ENCODE measurements around the gene CSNK1G1.

CSNK1G1 gene

GRCh38 chr15:64256051-64256450 lies 99.9 kb downstream of the CSNK1G1 start:
- Histone ChIP-seq H3F3A (ENCODE audit: insufficient read depth) (no peaks in the 10 kb centered on the region; the same call in 1 of the 2 replicates), H3K27me3 (ENCODE audit: low read length) (no peaks in the 10 kb centered on the region), H2AFZ (ENCODE audit: low read depth, low read length, severe bottlenecking) (no peak overlapping the region), H4K20me1 (ENCODE audit: low read depth, low read length) (no peaks in the 10 kb centered on the region), H3K79me2 (ENCODE audit: insufficient read depth, low read length) (peaks cover 4% of the 10 kb centered on the region), H3K9me3 (ENCODE audit: insufficient read depth, low read length) (no peaks in the 10 kb centered on the region), H3K36me3 (ENCODE audit: low read length) (no peaks in the 10 kb centered on the region), H3K4me2 (ENCODE audit: low read depth, low read length, poor library complexity, severe bottlenecking) (no peak overlapping the region), H3K9ac (ENCODE audit: low read length) (no peak overlapping the region), H3K27ac (ENCODE audit: low read depth, low read length) (no peak overlapping the region), H3K4me3 (ENCODE audit: insufficient read depth, low read length, poor library complexity, severe bottlenecking) (no peak overlapping the region), H3K9me2 (replicated peaks; ENCODE audit: insufficient read depth, low read length) (no peaks in the 10 kb centered on the region)
- TF ChIP-seq CTCF (IDR thresholded peaks at IDR 0.05; ENCODE audit: insufficient read depth, low read length, poor library complexity, severe bottlenecking): no peak
- no peak for TF ChIP-seq EZH2phosphoT487 (conservative IDR thresholded peaks at IDR 0.05; ENCODE audit: low read length)

- H3K79me2 ChIP-seq (ENCODE audit: insufficient read depth, low read length): no peaks in the 10 kb centered on the region; the same call in 1 of the 2 replicates
- no peaks in the 10 kb centered on the region for H3K36me3 ChIP-seq (ENCODE audit: low read length)
Measured at GRCh38 chr15:64251658-64252057, 104.3 kb downstream of the CSNK1G1 start.

GRCh38 chr15:64251121-64251520 lies 104.9 kb downstream of the CSNK1G1 start:
- Histone ChIP-seq H3F3A (ENCODE audit: insufficient read depth) (no peaks in the 10 kb centered on the region; the same call in 1 of the 2 replicates), H3K79me2 (ENCODE audit: insufficient read depth, low read length) (no peaks in the 10 kb centered on the region; the same call in 1 of the 2 replicates), H3K4me2 (ENCODE audit: low read depth, low read length, poor library complexity, severe bottlenecking) (no peak overlapping the region), H3K27me3 (ENCODE audit: low read length) (no peaks in the 10 kb centered on the region), H3K36me3 (ENCODE audit: low read length) (no peaks in the 10 kb centered on the region), H3K9me2 (replicated peaks; ENCODE audit: insufficient read depth, low read length) (no peaks in the 10 kb centered on the region), H2AFZ (ENCODE audit: low read depth, low read length, severe bottlenecking) (no peak overlapping the region), H3K9me3 (ENCODE audit: insufficient read depth, low read length) (no peaks in the 10 kb centered on the region), H3K4me3 (ENCODE audit: insufficient read depth, low read length, poor library complexity, severe bottlenecking) (no peak overlapping the region), H3K27ac (ENCODE audit: low read depth, low read length) (no peak overlapping the region), H3K9ac (ENCODE audit: low read length) (no peak overlapping the region), H4K20me1 (ENCODE audit: low read depth, low read length) (no peaks in the 10 kb centered on the region)
- TF ChIP-seq EZH2phosphoT487 (conservative IDR thresholded peaks at IDR 0.05; ENCODE audit: low read length) (no peak), CTCF (IDR thresholded peaks at IDR 0.05; ENCODE audit: insufficient read depth, low read length, poor library complexity, severe bottlenecking) (no peak)

More at GRCh38 chr15:64251658-64252057, 104.3 kb downstream of the CSNK1G1 start:
- H3K4me2 ChIP-seq (ENCODE audit: low read depth, low read length, poor library complexity, severe bottlenecking): no peak overlapping the region
- H3K27ac ChIP-seq (ENCODE audit: low read depth, low read length): no peak overlapping the region
- no peaks in the 10 kb centered on the region for H3K9me2 ChIP-seq (replicated peaks; ENCODE audit: insufficient read depth, low read length)
- H3F3A ChIP-seq (ENCODE audit: insufficient read depth): no peaks in the 10 kb centered on the region; the same call in 1 of the 2 replicates
- H3K27me3 ChIP-seq (ENCODE audit: low read length): no peaks in the 10 kb centered on the region
- TF ChIP-seq EZH2phosphoT487 (conservative IDR thresholded peaks at IDR 0.05; ENCODE audit: low read length) (no peak), CTCF (IDR thresholded peaks at IDR 0.05; ENCODE audit: insufficient read depth, low read length, poor library complexity, severe bottlenecking) (no peak)
- no peak overlapping the region for H2AFZ ChIP-seq (ENCODE audit: low read depth, low read length, severe bottlenecking)
- H3K4me3 ChIP-seq (ENCODE audit: insufficient read depth, low read length, poor library complexity, severe bottlenecking): no peak overlapping the region
- H3K9me3 ChIP-seq (ENCODE audit: insufficient read depth, low read length): no peaks in the 10 kb centered on the region
- H3K9ac ChIP-seq (ENCODE audit: low read length): no peak overlapping the region
- no peaks in the 10 kb centered on the region for H4K20me1 ChIP-seq (ENCODE audit: low read depth, low read length)
